Measurements from ENCODE around the gene NFIB.

The NFIB gene

DNA sequence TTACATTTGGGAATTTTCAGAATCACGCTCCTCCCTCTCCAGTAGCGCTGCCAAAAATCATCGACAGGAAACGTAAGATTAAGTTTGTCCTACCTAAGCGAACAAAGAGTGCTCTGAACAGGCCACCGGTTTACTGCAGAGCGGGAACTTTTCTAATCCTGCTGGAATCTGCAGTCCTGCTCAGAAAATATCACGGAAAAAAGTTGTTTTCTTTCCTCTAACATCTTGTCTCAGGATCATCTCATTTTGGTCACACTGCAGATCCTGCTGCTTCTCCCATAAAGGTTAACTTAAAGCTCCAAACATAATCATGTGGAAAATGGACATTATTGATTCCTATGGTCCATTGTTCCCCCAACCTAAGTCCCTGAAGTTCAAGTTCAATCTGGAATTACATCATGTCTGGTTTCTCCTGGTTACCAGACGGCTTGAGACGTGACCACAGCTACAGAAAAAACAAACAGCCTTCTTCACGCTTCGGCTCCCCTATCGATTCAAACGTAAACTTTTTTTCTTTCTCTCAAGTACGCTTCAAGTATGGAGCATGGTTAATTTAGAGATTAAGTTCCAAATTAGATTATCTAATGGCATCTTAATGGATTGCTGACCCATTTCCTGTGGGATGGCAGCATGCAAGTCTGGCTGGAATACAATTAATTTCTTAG, 217.6 kb downstream of the NFIB start:
- no peak for DNase-seq

DNA sequence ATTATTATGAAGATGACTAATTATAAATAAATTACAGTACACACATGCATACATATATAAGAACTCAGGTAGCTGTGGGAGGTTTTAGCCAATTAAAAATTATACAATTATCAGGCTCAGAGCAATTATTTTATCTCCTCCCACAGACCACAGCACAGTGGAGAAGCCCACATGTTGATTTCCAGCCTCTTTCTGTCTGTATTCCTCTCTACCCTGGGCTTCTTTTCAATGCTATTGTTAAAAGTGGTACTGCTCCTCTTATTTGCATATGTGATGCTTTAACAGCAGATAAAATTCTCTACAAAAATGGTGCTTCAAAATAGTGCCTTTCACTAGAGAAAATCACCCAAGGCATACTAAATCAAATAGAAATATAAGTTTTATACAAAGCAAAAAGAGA, 218.7 kb downstream of the NFIB start:
- no peak for DNase-seq

DNA sequence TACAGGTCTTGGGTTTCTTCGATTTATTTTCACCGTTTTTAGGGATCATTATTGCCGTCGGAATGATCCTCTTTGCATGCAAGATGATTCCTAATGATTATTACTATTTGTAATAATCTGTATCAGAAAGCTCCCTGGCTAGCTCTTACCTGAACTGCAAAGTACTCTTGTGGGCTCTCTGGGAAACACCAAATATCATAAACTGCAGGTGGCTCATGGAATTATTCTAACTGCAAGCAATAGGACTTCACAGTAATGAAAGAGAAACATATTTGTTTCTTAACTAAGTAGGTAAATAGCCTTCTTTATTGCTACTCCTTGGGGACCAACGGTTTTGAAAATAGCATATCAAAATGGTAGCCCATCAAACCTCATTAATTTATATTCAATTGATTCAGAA, 219.4 kb downstream of the NFIB start:
- DNase-seq, result no peak

DNA sequence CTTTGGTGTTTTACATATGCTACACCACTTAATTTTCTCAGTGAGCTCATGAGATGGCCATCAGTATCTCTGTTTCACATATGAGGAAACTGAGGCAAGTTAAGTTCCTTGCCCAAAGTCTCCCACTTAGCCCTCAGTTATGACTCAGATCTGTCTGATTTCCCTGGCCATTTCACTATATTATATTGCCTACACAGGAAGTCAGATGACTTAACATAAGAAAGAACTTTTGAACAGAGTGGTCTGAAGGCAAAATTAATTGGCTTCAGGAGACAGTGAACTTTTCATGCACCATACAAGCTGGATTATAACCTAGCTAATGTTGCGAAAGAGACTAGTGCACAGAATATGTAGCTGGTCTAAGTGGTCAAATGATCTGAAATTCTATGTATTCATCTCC, 221.6 kb downstream of the NFIB start:
- no peak for DNase-seq

DNA sequence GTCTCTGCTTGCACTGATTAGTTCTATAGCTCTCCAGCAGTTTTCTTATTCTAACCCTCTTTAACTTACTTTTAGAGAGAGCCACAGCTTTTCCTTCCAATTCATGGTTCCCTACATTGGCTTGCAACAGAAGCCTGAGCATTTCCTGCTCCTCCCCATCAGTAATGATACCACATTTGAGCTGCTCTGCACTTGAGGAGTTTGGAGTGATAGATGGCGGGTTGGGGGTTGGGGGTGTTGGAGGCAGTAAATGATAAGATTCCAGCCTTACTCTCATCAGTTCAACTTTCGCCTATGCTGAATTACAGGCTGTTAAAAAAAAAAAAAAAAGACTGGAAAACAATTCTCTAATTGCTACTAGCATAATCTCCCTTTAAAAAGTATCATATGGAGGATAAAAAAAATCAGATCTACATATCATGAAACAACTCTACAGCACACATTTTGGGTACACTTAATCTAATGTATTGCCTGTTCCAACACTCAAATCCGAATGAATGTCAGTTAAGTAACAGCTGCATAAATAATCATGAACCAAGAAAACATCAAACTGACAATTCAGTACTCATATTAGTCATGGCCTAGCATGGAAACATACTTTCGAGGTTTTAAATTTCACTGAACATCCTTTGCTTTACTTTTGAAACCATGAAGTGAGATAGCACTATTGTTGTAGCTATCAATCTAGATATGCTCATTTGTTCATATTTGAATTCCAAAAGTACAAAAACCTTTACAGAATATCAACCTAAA, 224.7 kb downstream of the NFIB start:
- no peak for DNase-seq

DNA sequence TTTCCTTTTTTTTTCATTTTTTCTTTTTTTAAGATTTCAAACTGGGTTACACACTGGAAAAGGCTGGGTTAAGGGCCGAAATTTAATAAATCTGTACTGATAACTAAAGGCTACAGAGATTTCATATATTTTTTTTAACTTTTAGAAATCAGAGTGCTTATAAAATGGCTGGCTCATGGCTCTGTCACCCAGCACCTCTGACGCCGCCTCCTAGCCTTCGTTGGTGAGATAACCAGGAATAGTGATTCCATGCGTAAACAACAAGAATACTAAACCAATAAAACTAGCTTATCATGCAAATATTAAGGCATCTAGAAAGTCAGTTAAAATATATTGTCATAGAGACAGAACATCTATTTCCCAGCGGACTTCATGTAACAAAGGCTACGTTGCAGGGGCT, 226.4 kb downstream of the NFIB start:
- DNase-seq, result no peak

DNA sequence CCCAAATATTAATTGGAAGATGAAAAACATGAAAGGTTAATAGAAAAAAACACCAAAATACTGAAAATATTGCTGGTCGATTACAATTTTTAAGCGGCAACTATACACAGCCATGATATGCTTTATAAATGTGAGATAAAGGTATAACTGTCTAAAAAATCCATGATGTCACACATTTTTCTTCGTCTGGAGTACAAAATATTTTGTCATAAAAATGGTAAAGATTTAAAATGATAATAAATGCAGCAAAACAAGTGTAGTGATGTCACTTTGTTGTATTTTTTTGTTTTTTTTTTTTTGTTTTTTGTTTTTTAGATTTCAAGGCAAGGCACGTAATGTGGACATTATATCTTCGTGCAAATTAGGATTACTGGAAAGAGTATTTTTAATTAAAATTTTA, 227.4 kb downstream of the NFIB start:
- DNase-seq, result no peak

DNA sequence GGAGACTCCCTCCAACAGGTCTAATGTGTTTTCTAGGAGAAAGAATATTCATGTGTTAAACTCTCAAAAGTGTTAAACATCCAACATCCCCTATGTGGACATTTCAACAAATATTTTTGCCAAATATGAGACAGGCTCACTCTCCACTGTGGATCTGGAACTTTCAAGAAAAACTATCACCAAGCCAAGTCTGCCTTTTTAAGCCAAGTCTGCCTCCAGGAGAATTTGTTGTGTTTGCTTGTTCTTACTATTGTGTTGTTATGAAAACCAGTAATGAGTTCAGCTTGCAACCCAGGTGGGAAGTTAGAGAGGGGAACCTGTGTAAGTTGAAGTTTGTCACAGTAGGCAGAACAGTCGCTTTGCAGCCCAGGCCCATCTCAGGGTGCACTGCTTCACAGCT, 228.1 kb downstream of the NFIB start:
- DNase-seq, result no peak

DNA sequence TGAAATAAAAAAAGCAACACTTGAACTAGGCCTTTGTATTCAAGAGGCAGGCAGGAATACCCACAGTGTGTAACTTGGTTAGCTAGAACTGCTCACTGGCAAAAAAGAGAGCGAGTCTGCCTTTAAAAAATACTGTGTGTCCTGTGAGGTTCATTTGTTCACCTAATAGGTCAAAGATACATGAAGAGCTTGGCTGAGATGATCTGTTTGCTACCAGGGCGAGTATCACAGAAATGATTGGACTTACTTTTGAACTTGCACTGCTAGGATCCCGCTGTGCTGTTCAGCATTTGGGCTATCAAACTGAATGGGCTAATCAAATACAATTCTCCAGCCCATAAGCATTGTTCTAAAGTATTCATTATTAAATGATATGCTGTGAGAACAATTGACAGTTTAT, 229.1 kb downstream of the NFIB start:
- DNase-seq, result no peak

DNA sequence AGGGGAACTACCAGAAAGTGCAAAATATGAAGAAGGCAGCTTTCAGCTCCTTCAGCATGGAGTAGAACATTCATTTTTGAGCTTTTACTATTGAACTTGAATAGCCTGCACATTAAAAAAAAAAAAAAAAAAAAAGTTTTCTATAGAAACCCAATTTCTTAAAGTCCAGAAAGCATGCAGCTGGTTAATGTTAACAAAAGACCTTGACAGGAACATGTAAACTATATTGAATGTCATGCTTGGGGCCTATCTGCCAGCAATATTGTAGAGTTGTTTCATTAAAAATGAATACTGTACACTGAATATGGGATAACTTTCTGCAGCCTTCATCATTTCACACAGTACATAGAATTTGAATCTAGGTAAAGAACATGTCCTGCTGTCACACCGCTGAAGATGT, 230.6 kb downstream of the NFIB start:
- DNase-seq, result no peak

DNA sequence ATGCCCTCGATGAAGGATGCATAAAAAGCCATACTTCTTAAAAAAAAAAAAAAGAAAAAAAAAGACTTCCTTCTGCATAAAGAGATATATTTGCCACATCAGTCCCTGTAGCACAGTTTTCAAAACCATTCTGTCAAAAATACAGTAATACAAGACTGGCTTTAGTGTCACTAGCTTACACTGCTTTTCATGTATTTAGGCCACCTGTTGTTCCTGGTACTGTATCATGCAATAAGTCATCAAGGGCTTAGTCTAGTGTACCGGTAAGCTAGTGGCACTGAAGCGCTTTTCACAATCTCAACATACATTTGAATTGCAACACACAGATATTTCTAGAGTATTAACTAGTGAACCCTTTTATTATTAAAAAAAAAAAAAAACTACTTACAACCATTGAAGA, 231.2 kb downstream of the NFIB start:
- no peak for DNase-seq

DNA sequence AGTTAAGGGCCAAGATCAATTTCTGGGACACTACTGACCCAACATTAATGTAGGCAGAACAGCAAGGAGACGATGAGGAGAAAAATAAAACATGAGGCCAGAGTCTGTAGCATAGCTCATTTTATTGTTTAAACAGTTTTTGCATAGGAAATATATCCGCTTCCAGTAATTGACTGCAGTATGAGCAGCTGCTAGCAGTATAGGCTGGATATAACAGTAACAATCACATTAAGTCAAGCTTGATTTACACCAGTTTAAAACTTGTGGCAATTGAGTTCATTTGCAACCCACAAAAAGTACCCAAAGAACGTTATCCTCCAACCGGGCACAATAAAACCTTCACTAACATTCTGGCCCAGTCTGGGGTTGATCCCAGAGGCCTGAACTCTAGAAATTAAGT, 232.2 kb downstream of the NFIB start:
- no peak for DNase-seq

DNA sequence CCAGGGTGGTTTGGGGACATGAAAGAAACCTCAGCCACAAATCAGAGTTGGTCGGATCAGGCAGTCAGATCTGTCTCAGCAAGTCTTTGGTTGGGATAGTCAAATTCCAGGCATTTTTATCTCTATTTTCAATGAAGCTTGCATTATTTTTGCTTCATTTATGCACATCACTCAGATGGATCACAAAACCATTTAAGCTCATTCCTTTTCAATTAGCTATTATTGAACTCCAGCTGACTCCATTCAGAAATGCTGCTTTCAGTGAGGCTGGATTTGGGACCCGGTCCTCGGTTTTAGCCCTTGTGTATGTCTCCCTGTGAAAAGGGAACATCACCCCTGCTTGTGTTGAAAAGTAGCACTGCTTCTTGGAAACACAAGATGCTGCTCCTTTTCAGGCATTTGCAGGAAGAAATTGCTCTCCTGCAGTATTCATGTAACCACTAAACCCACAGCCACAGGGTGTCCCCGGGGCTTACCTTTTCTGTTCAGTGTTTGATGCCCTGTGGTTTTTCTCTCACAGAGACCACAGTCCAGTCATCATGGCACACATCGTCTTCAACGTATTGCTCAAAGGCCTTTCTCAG, 232.9 kb downstream of the NFIB start:
- DNase-seq, result no peak

DNA sequence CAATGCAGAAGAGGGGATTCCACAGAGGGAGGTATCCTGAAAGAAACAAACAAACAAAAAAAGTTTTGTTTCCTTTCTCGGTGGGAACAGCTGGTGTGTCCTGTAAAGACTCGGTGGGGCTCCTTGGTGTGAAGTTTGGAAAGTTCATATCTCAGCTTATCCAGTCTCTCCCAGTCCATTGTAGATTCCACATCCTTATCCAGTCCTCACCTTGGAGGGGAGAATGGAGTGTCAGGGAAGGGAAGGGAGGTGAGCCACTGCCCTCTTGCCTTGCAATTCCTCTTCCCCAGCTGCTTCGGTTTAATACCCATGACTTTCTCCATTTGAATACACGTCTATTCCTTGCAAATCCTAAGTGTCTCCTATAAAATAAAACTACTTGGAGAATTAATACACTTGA, 234.5 kb downstream of the NFIB start:
- no peak for DNase-seq

DNA sequence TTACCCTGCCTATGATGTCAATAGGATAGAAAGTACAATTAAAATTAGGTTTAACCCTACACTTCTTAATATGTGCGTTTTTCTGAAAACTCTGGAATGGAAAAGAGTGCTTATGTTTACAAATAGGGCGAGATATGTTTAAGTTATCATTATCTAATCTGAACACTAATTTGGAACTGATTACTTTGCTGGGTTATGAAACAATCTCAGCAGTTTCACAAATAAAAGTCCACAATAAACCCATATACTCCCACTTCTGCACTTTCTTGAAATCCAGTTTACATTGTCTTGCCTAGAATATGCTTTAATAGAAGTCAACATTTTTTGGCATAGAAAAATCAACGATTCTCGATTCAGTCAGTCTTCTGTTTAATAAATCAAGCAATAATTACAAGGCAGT, 236.3 kb downstream of the NFIB start:
- no peak for DNase-seq

DNA sequence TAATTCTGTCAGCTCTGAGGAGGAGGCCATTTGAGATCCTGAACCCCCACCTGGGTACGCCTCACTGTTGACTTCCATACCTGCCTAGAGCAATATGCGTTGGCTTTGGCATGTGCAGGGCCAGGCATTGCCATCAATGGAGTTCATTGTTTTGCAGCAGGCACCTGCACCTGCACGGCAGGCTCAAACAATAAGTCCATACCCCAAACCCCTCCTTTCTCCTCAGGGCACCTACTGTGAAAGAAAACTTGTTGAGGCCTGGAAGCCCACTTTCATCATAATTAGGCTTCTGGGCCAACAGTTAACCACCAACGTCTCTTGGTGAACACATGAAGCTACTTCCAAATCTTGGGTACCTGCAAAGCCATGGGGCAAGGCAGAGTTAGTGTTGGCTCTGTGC, 238.7 kb downstream of the NFIB start:
- DNase-seq, result no peak

DNA sequence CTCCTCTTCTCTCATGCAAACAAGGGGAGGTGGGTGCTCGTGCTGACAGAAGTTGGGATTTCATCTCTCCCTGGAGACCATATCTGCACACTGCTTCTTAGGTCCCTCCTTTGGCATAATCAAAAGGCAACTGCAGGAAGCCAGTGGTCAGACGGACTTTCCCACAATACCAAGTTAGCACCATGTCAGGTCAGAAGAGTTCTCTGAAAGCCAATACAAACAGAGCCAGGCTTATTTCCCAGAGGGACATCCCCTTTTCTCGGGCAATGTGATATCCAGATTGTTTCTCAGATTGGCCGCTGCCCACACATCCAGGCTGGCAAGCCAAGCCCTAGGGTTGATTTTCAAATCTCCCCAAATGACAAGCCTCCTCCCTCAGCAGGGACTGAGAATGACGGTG, 241.1 kb downstream of the NFIB start:
- no peak for DNase-seq

DNA sequence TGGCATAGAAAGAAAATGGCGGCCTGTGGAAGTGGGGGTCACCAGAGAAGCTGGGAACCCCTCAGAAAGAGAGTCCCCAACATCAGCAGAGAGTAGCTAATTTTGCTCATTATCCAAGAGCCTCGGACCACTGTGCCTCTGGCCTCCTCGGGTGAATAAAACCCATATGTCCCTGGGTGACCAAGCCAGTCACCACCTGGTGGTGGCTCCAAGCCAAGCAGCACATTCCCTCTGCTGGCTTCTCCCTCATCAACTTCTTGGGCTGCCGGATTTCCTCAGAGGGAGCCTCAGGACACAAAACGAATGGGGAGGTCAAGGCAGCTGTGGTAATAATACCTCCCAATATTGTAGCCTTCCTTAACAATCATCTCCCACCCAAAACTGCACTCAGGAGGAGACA, 242.5 kb downstream of the NFIB start:
- no peak for DNase-seq

DNA sequence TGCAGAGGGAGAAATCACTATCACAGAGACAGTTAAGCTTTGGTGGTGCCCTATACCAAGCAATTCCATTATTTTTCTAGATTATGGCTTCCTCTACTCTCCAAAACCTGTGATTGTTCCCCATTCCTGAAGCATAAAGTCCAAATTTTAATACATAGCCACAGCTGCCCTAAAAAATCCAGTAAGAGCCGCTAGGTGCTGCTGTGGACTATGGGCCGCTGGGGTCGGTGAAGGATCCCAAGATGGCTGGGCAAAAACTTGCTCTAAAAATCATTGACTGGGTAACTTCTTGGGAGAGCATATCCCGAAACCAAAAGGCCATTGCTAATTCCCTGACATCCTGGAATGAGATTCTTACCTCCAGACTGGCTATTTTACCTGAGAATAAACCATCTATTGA, 245.3 kb downstream of the NFIB start:
- no peak for DNase-seq

DNA sequence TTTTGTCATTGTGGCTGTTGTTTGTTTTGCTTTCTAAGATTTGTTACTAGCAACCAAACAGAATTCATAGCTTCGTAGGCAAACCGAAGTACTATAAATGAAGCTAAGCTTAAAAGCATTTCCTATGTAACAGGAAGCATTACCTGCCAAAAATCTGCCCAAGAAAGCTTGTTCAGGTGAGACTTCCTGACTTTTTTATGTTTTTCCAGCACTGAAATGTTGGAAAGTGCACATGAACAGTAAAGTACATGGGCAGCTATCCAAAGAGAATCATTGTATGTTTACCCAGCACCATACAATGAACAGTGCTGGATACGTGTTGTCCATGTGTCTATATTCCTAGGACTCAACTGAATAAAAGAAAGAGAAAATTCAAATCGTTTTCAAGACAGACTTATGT, 247.1 kb downstream of the NFIB start:
- no peak for DNase-seq

DNA sequence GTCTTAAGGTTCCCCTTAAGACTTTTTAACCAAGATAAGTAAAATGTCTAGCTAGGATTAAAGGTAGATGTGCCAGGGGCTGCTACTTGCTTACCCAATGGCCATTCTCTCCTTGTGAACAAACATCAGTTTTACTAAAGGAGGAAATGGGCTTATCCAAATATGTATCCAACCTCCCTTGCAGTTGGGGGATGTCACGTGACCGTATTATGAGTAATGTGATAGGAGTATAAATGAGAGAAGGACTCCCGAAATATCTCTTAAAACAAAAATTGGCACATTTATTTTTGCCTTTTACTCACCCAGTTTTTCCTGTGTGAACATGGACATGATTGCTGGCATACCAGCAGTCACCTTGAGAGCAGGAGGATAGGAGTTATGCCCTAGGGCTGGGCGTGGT, 247.9 kb downstream of the NFIB start:
- DNase-seq, result no peak

DNA sequence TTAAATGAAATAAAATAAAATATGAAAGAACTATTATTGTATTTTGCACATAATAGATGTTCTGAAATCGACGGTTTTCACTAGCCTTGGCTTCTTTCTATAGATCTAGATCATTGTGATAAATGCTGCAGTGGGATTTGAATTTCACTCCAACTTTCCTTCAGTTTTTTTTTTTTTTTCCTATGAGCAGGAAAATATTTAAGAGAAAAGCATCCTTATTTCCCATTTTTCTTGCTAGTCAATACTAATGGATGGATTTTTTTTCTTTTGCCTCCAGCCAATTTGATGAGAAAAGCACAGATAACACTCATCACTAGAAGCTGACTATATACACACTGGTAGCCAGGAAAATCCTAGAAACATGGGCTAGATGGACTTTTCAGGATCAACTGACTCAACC, 249.0 kb downstream of the NFIB start:
- no peak for DNase-seq

DNA sequence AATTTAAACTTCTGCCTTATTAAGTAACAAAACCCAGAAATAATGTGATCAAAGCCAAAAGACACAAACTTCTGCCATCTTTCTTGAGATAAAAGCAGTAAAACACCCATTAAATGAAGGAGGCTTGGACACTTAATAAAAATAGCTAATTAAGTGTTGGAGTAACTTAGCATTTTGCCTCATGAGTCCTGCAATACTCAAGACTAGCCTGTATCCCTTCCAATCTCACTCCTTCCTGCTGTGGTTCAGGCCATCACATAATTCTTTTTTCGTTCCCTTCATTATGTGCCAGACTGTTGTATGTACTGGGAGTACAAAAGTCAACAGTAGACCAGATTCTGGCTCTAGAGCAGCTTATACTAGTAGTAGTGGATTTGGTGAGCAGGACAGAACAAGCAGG, 250.2 kb downstream of the NFIB start:
- no peak for DNase-seq

DNA sequence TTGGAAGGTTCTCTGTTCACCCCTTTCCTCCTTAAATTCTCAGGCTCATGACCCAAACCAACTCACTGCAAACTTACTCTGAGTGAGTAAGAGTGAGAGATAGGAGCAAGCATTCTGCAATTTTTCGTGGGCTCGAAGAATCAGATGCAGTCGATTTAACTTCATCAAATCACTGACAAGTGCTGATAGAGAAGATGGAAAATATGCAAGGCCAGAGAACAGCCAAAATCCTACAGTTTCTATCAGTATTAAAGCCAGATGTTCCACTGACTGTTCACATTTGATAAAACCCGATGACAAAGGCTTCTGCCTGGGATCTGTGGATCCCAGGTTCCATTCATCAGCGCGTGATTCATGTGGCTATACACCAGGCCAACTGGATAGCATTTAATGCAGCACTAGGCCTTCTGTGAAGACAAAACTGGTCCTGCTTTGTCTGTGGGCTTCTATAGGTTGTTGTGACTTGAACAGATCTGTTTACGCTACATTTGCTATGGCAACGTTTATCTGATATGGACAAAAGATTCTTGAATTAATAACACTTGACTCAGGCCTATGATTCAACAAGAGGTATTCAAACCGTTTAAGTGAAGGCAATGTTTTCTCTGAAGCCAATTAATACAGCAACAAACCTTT, 251.2 kb downstream of the NFIB start:
- DNase-seq, result no peak

All from stimulated activated CD8-positive, alpha-beta memory T cell treated with anti-CD3 and anti-CD28 coated beads, Interleukin-4, amount 100 ng/mL, for 48 hours (primary cell).